HTERT RPE-1 (cell line): ENCODE measurements around the gene KIR2DL3.
"Not testable (repeated sequence)": the region's sequence is repeated elsewhere in the genome, so short reads cannot be mapped to it uniquely, and the experiment has no call there.

Experiments
- in situ Hi-C: fragments of 300-500 bp; cut with MboI; formaldehyde crosslinking; loops from 4 replicates; pipeline ENCODE4 v1.14.3; 2020; ENCODE audit warnings: low sequenced_read_pairs

The KIR2DL3 gene

GRCh38 chr19:54738306-54738705 lies at the start of gene KIR2DL3:
Gene KIR2DL3, plus strand, starts transcription at chr19:54738513. Its CDS starts 33 bp downstream, at chr19:54738546.
- in situ Hi-C loops = not testable (repeated sequence)

- in situ Hi-C loops = no loop called here
These were observed 46.6 kb upstream of the KIR2DL3 start for GRCh38 chr19:54691582-54692297.

GRCh38 chr19:54692298-54692615 lies 46.1 kb upstream of the KIR2DL3 start:
- in situ Hi-C loops = no loop called here

- in situ Hi-C loops = no loop called here
These were observed 43.7 kb upstream of the KIR2DL3 start for GRCh38 chr19:54694648-54695047.

- in situ Hi-C loops = no loop called here
These were observed 42.2 kb upstream of the KIR2DL3 start for GRCh38 chr19:54696117-54696548.

- in situ Hi-C loops = no loop called here
These were observed 41.5 kb upstream of the KIR2DL3 start for GRCh38 chr19:54696766-54697165.

- in situ Hi-C loops = not testable (repeated sequence)
These were observed 40.6 kb upstream of the KIR2DL3 start for GRCh38 chr19:54697716-54698115.

GRCh38 chr19:54704928-54705327 lies 33.4 kb upstream of the KIR2DL3 start:
- in situ Hi-C loops = no loop called here

GRCh38 chr19:54707962-54708361 lies 30.4 kb upstream of the KIR2DL3 start:
- in situ Hi-C loops = no loop called here

- in situ Hi-C loops = no loop called here
These were observed 29.5 kb upstream of the KIR2DL3 start for GRCh38 chr19:54708781-54709180.

- in situ Hi-C loops = no loop called here
These were observed 28.9 kb upstream of the KIR2DL3 start for GRCh38 chr19:54709212-54709948.

GRCh38 chr19:54709956-54710355 lies 28.4 kb upstream of the KIR2DL3 start:
- in situ Hi-C loops = not testable (repeated sequence)

GRCh38 chr19:54724142-54724541 lies 14.2 kb upstream of the KIR2DL3 start, which contains the start of gene KIR3DL3:
Gene KIR3DL3, plus strand, starts transcription at chr19:54724442. Its CDS starts 55 bp downstream, at chr19:54724497.
- in situ Hi-C loops = no loop called here

GRCh38 chr19:54724644-54725043 lies 13.7 kb upstream of the KIR2DL3 start:
- in situ Hi-C loops = no loop called here

- in situ Hi-C loops = no loop called here
These were observed 13.0 kb upstream of the KIR2DL3 start for GRCh38 chr19:54725321-54725720.

GRCh38 chr19:54727562-54727961 lies 10.8 kb upstream of the KIR2DL3 start:
- in situ Hi-C loops = no loop called here

- in situ Hi-C loops = no loop called here
These were observed 10.1 kb upstream of the KIR2DL3 start for GRCh38 chr19:54728167-54728566.

GRCh38 chr19:54729416-54730188 lies 8.7 kb upstream of the KIR2DL3 start:
- in situ Hi-C loops = no loop called here

- in situ Hi-C loops = no loop called here
These were observed 7.1 kb upstream of the KIR2DL3 start for GRCh38 chr19:54731191-54731590.

- in situ Hi-C loops = no loop called here
These were observed 402 bp downstream of the KIR2DL3 start for GRCh38 chr19:54738715-54739114.
